PC-3 (cell line): Measurements from ENCODE around the gene CEP104. TPM values are rescaled to one million over a fixed set of nuclear protein-coding genes. Genes with fewer than 3 reads are reported as not detected.
A peak's percentile ranks its signal among the peaks of the same experiment; 100 is the strongest.

Experiments
- ATAC-seq: fragments of 200-7000 bp; cut with Tn5 transposase; 2 replicates; pipeline ENCODE4 v1.9.1; 2020; ENCODE audit warnings: mild to moderate bottlenecking, moderate library complexity
- BruUV-seq: library from RNA; stranded (reverse); fragments of 400-500 nt; replicated peaks from 2 replicates; lab custom pipeline; 2021; lab: Mats Ljungman, UMichigan
- CTCF ChIA-PET: fragments of 300-600 bp; sonication (Branson Sonifier 250); formaldehyde crosslinking; loops from one replicate; lab custom pipeline; 2022; ENCODE audit warnings: antibody characterized with exemption; lab: Charles Lee
- POLR2A ChIA-PET: fragments of 300-600 bp; sonication (Branson Sonifier 250); formaldehyde crosslinking; loops from one replicate; lab custom pipeline; 2022; ENCODE audit warnings: antibody characterized with exemption; ENCODE audit not compliant: unreplicated experiment; lab: Charles Lee
- DNase-seq: peaks from one replicate; pipeline ENCODE4 v3.0.0-alpha.2; 2015
- H2AFZ ChIP-seq: fragments of 300-600 bp; sonication (generic); 2 replicates; pipeline ENCODE4 v1.6.0; 2016; ENCODE audit warnings: antibody characterized with exemption, low read length
- H3F3A ChIP-seq: fragments of 300-600 bp; sonication (generic); one replicate; pipeline ENCODE4 v1.6.0; 2017; ENCODE audit warnings: antibody characterized with exemption, low read length, control low read depth, mild to moderate bottlenecking; ENCODE audit not compliant: unreplicated experiment
- H3K27ac ChIP-seq: fragments of 300-600 bp; sonication (generic); 2 replicates; pipeline ENCODE4 v1.5.1; 2016; ENCODE audit warnings: mild to moderate bottlenecking, low read length
- H3K27me3 ChIP-seq: fragments of 300-600 bp; sonication (generic); 2 replicates; pipeline ENCODE4 v1.6.1; 2016; ENCODE audit warnings: low read length, mixed read lengths
- H3K36me3 ChIP-seq: fragments of 300-600 bp; sonication (generic); 2 replicates; pipeline ENCODE4 v1.6.1; 2016; ENCODE audit warnings: low read depth, mixed run types, low read length, mixed read lengths
- H3K4me1 ChIP-seq: fragments of 300-600 bp; sonication (generic); 2 replicates; pipeline ENCODE4 v1.5.1; 2016; ENCODE audit warnings: low read length; ENCODE audit not compliant: insufficient read depth
- H3K4me2 ChIP-seq: fragments of 300-600 bp; sonication (generic); 2 replicates; pipeline ENCODE4 v1.6.0; 2016; ENCODE audit warnings: low read length
- H3K4me3 ChIP-seq: fragments of 300-600 bp; sonication (generic); 2 replicates; pipeline ENCODE4 v1.5.1; 2016; ENCODE audit warnings: mild to moderate bottlenecking, low read length, mixed read lengths
- H3K79me2 ChIP-seq: fragments of 300-600 bp; sonication (generic); 2 replicates; pipeline ENCODE4 v1.6.1; 2017; ENCODE audit warnings: low read length, mixed read lengths
- H3K9ac ChIP-seq: fragments of 300-600 bp; sonication (generic); 2 replicates; pipeline ENCODE4 v1.6.0; 2016; ENCODE audit warnings: mild to moderate bottlenecking, low read length
- H3K9me2 ChIP-seq: fragments of 300-600 bp; sonication (generic); replicated peaks from 2 replicates; pipeline ENCODE4 v1.6.1; 2016; ENCODE audit warnings: mixed run types, low read length, mixed read lengths
- H3K9me3 ChIP-seq: fragments of 300-600 bp; sonication (generic); 2 replicates; pipeline ENCODE4 v1.6.1; 2016; ENCODE audit warnings: low read length, mixed read lengths
- H4K20me1 ChIP-seq: fragments of 300-600 bp; sonication (generic); 2 replicates; pipeline ENCODE4 v1.6.1; 2016; ENCODE audit warnings: low read length, mixed read lengths
- EZH2 ChIP-seq: fragments of 300-600 bp; sonication (generic); IDR thresholded peaks from one replicate; pipeline ENCODE4 v1.6.1; 2017; ENCODE audit warnings: antibody characterized with exemption, mild to moderate bottlenecking, low read length; ENCODE audit not compliant: unreplicated experiment
- EZH2phosphoT487 ChIP-seq: fragments of 300-600 bp; sonication (generic); IDR thresholded peaks from 2 replicates; pipeline ENCODE4 v1.6.1; 2018; ENCODE audit warnings: mild to moderate bottlenecking, antibody characterized with exemption, low read length, borderline replicate concordance
- intact Hi-C: fragments of 100-400 bp; cut with micrococcal nuclease; formaldehyde crosslinking; loops from 2 replicates; pipeline ENCODE4 v1.9.0; 2023
- total RNA-seq: library from RNA; depleted of rRNA; stranded (reverse); fragments of >200 nt; gene quantifications from 2 replicates; pipeline ENCODE4 v1.2.3, GENCODE V29; 2014
- TF ChIP-seq, protein P1 (sequence below): fragments of 300-600 bp; sonication (generic); conservative IDR thresholded peaks from 2 replicates; pipeline ENCODE4 v1.5.1; 2017; ENCODE audit warnings: antibody characterized with exemption, low read depth, mild to moderate bottlenecking, low read length

CEP104 gene
- total RNA-seq, 1 experiment from 2014 or later: 64.1 TPM

DNA sequence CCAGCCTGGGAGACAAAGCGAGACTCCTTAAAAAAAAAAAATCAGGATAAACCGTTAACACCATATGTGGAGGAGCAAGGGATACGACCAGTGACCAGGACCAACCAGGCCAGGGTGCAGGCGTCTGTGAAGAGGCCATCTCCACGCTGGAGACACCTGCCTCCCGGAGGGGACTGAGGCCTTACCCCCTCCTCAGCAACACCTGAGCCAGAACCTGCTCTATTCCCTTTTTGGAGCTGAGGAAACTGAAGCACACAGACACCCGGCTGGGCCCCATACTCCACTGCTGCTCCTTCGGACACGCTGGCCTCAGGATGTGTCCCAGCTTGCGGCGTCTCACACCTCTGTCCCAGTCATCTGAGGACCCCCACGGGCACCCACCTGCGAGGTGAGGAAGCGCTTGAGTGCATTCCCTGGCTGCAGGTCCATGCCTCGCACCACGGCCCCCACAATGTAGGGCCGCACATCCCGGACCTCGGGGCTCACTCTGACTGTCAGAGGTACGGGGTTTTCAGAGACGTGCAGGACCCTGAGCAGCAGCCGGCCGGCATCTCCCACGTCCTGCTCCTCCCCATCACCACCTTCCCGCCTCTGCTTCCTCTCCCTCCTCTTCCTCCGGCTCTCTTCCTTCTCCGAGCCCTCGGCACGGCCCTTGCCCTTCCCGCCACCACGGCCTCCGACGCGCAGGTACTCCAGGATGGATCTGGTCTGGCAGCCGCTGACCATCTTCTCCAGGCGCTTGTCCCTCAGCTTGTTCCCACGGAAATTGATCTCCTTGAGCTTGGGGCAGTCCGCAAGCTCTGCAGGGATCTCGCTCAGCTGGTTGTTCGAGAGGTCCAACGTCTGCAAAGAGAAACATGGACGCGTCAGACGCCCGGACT is 70.3 kb downstream of the CEP104 start:
- no peaks in the 10 kb centered on the region for H3K4me1 ChIP-seq
- peaks cover 46% of the 10 kb centered on the region for H3K79me2 ChIP-seq
- H3K4me3 ChIP-seq: no peak overlapping the region
- no peak overlapping the region for H2AFZ ChIP-seq
- no peak overlapping the region for H3K4me2 ChIP-seq
- intact Hi-C loops: no loop called here
- no peaks in the 10 kb centered on the region for H3K9me2 ChIP-seq
- DNase-seq: no peak
- peaks cover 20% of the 10 kb centered on the region for H4K20me1 ChIP-seq
- H3K9ac ChIP-seq: no peak overlapping the region
- no peaks in the 10 kb centered on the region for H3K9me3 ChIP-seq
- no peak overlapping the region for H3K27ac ChIP-seq
- TF ChIP-seq, protein P1, sequence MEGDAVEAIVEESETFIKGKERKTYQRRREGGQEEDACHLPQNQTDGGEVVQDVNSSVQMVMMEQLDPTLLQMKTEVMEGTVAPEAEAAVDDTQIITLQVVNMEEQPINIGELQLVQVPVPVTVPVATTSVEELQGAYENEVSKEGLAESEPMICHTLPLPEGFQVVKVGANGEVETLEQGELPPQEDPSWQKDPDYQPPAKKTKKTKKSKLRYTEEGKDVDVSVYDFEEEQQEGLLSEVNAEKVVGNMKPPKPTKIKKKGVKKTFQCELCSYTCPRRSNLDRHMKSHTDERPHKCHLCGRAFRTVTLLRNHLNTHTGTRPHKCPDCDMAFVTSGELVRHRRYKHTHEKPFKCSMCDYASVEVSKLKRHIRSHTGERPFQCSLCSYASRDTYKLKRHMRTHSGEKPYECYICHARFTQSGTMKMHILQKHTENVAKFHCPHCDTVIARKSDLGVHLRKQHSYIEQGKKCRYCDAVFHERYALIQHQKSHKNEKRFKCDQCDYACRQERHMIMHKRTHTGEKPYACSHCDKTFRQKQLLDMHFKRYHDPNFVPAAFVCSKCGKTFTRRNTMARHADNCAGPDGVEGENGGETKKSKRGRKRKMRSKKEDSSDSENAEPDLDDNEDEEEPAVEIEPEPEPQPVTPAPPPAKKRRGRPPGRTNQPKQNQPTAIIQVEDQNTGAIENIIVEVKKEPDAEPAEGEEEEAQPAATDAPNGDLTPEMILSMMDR: no peak
- TF ChIP-seq EZH2 (no peak), EZH2phosphoT487 (no peak)
- POLR2A ChIA-PET: no interaction called here
- CTCF ChIA-PET: no interaction called here
- H3K27me3 ChIP-seq: no peaks in the 10 kb centered on the region
- no TSS peak for BruUV-seq
- H3K36me3 ChIP-seq: peaks cover 54% of the 10 kb centered on the region
- no peaks in the 10 kb centered on the region for H3F3A ChIP-seq
- ATAC-seq: no peak

GRCh38 chr1:3785456-3786157 is 71.4 kb downstream of the CEP104 start:
- BruUV-seq: TSS peak; percentile 4
- no peaks in the 10 kb centered on the region for H3K4me1 ChIP-seq
- H3K36me3 ChIP-seq: peaks cover 62% of the 10 kb centered on the region
- TF ChIP-seq EZH2phosphoT487: no peak
- no peak for TF ChIP-seq EZH2
- TF ChIP-seq, protein P1: peak; percentile 77
- no peak overlapping the region for H3K4me3 ChIP-seq
- peak; percentile 49 for DNase-seq
- H3K9me3 ChIP-seq: no peaks in the 10 kb centered on the region
- H3K9me2 ChIP-seq: no peaks in the 10 kb centered on the region
- peak; percentile 77 for ATAC-seq
- no peaks in the 10 kb centered on the region for H3F3A ChIP-seq
- CTCF ChIA-PET: interaction anchor here (0.7 kb wide), 1 partner anchor 802 kb away, joined by 7 read pairs; no protein-coding TSS in a partner anchor
- no peak overlapping the region for H2AFZ ChIP-seq
- H3K27me3 ChIP-seq: no peaks in the 10 kb centered on the region
- no peak overlapping the region for H3K4me2 ChIP-seq
- intact Hi-C loops: no loop called here
- H3K9ac ChIP-seq: no peak overlapping the region
- POLR2A ChIA-PET: no interaction called here
- no peak overlapping the region for H3K27ac ChIP-seq
- H3K79me2 ChIP-seq: peaks cover 35% of the 10 kb centered on the region
- H4K20me1 ChIP-seq: peaks cover 20% of the 10 kb centered on the region
